HFF-Myc (cell line): ENCODE measurements around the gene CYP39A1.

ENCODE experiments used
- DNase-seq: peaks from one replicate; pipeline ENCODE4 v3.0.0-alpha.2; 2011; ENCODE audit warnings: low read depth; ENCODE audit errors: extremely low read depth
- H3K4me3 ChIP-seq: replicated peaks from 2 replicates; pipeline ENCODE4 v1.5.1; 2011; ENCODE audit warnings: low read depth, mild to moderate bottlenecking, control low read depth, low read length
- CTCF ChIP-seq: IDR thresholded peaks from 2 replicates; pipeline ENCODE4 v1.5.1; 2012; ENCODE audit warnings: mild to moderate bottlenecking, low read depth, low read length, control low read depth; ENCODE audit errors: missing control alignments

CYP39A1 gene

GRCh38 chr6:46598215-46598614, 54.4 kb downstream of the CYP39A1 start:
- no peak overlapping the region for H3K4me3 ChIP-seq
- DNase-seq, result no peak
- TF ChIP-seq CTCF, result no peak

- no peak overlapping the region for H3K4me3 ChIP-seq
- no peak for TF ChIP-seq CTCF
Observed at GRCh38 chr6:46592740-46593139, 59.9 kb downstream of the CYP39A1 start.

GRCh38 chr6:46592046-46592445, 60.6 kb downstream of the CYP39A1 start:
- no peak for TF ChIP-seq CTCF
- no peak for DNase-seq
- H3K4me3 ChIP-seq, result no peak overlapping the region

More at GRCh38 chr6:46592740-46593139, 59.9 kb downstream of the CYP39A1 start:
- no peak for DNase-seq

GRCh38 chr6:46590765-46591164, 61.9 kb downstream of the CYP39A1 start:
- no peak overlapping the region for H3K4me3 ChIP-seq
- no peak for TF ChIP-seq CTCF
- no peak for DNase-seq

- DNase-seq, result no peak
- TF ChIP-seq CTCF, result no peak
- H3K4me3 ChIP-seq, result no peak overlapping the region
Observed at GRCh38 chr6:46586906-46587305, 65.7 kb downstream of the CYP39A1 start.

- no peak for TF ChIP-seq CTCF
- no peak for DNase-seq
- no peak overlapping the region for H3K4me3 ChIP-seq
Observed at GRCh38 chr6:46584586-46584985, 68.0 kb downstream of the CYP39A1 start.

- no peak for DNase-seq
- no peak overlapping the region for H3K4me3 ChIP-seq
- TF ChIP-seq CTCF, result no peak
Observed at GRCh38 chr6:46583721-46584120, 68.9 kb downstream of the CYP39A1 start.
